Ishikawa (cell line): ENCODE results near the gene TTC8.

Source experiments
- CEBPB ChIP-seq: IDR thresholded peaks from 2 replicates; pipeline ENCODE4 v1.6.1; 2012

Gene TTC8

DNA sequence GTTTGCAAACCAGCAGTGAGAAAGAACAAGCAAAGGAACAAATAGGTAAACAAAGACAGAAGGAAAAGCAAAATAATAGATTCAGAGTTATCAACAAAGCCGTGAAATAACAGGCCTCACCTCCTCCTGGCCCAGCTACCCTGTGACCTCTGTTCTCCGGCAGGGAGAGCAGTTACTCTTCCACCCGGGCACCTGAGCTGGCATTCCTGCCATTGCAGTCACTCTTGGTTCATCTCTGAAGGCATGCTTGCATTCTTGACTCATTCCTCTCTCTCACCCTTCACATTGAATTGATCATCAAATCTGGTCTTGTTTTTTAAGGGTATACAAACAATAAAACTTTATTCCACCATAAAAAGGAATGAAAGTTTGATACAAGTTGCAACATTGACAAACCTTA is 95.1 kb downstream of the TTC8 start:
- no peak for TF ChIP-seq CEBPB
